Smooth muscle cell (in vitro differentiated cells): Measurements from ENCODE around the gene C1GALT1C1L. TPM values are rescaled to one million over a fixed set of nuclear protein-coding genes. Genes with fewer than 3 reads are reported as not detected.

Source experiments
- DNase-seq: peaks from one replicate; lab custom pipeline; 2025; ENCODE audit not compliant: unreplicated experiment; lab: John Stamatoyannopoulos, UW
- H2AFZ ChIP-seq: fragments of 200-600 bp; sonication (generic); 2 replicates; pipeline ENCODE4 v1.6.0; 2016; ENCODE audit warnings: antibody characterized with exemption, low read depth, mild to moderate bottlenecking
- H3F3A ChIP-seq: fragments of 200-600 bp; sonication (generic); 2 replicates; pipeline ENCODE4 v1.6.0; 2017; ENCODE audit warnings: antibody characterized with exemption, low read depth
- H3K27ac ChIP-seq: fragments of 200-600 bp; sonication (generic); 2 replicates; pipeline ENCODE4 v1.5.1; 2016; ENCODE audit warnings: low read depth, mild to moderate bottlenecking
- H3K27me3 ChIP-seq: fragments of 200-600 bp; sonication (generic); 2 replicates; pipeline ENCODE4 v1.6.1; 2016; ENCODE audit warnings: low read depth, mild to moderate bottlenecking
- H3K36me3 ChIP-seq: fragments of 200-600 bp; sonication (generic); 2 replicates; pipeline ENCODE4 v1.5.1; 2016; ENCODE audit warnings: low read depth
- H3K4me1 ChIP-seq: fragments of 200-600 bp; sonication (generic); 2 replicates; pipeline ENCODE4 v1.5.1; 2016; ENCODE audit warnings: low read depth
- H3K4me2 ChIP-seq: fragments of 200-600 bp; sonication (generic); 2 replicates; pipeline ENCODE4 v1.6.0; 2016; ENCODE audit warnings: mild to moderate bottlenecking
- H3K4me3 ChIP-seq: fragments of 200-600 bp; sonication (generic); 2 replicates; pipeline ENCODE4 v1.5.1; 2016; ENCODE audit warnings: mild to moderate bottlenecking
- H3K79me2 ChIP-seq: fragments of 200-600 bp; sonication (generic); 2 replicates; pipeline ENCODE4 v1.6.0; 2016; ENCODE audit warnings: low read depth, mild to moderate bottlenecking
- H3K9ac ChIP-seq: fragments of 200-600 bp; sonication (generic); 2 replicates; pipeline ENCODE4 v1.6.0; 2016; ENCODE audit warnings: low read depth
- H3K9me3 ChIP-seq: fragments of 200-600 bp; sonication (generic); replicated peaks from 2 replicates; pipeline ENCODE4 v1.5.1; 2016; ENCODE audit warnings: low read depth
- H4K20me1 ChIP-seq: fragments of 200-600 bp; sonication (generic); 2 replicates; pipeline ENCODE4 v1.6.0; 2016; ENCODE audit warnings: low read depth
- CTCF ChIP-seq: fragments of 200-600 bp; sonication (generic); IDR thresholded peaks from 2 replicates; pipeline ENCODE4 v1.5.1; 2017; ENCODE audit warnings: borderline replicate concordance, mild to moderate bottlenecking, antibody characterized with exemption; ENCODE audit not compliant: insufficient read depth, poor library complexity, severe bottlenecking
- WGBS: methylation state at CpG from one replicate; pipeline ENCODE4 v1.1.7; 2016; ENCODE audit warnings: low lambda C conversion rate; 5-methylcytosine and 5-hydroxymethylcytosine counted together
- polyA plus RNA-seq: library from polyadenylated mRNA; unstranded; fragments of >200 nt; fragmentation: Nextera tagmentation; extraction: Ambion mirVana; gene quantifications from 2 replicates; pipeline ENCODE4 v1.2.1, GENCODE V29; 2016
- total RNA-seq: library from RNA; depleted of rRNA; stranded (reverse); fragments of >200 nt; gene quantifications from 2 replicates; pipeline ENCODE4 v1.2.3, GENCODE V29; 2014

The C1GALT1C1L gene
- total and polyA plus RNA-seq, 2 experiments from 2014 or later, result 0.14 TPM; not detected in 1

DNA sequence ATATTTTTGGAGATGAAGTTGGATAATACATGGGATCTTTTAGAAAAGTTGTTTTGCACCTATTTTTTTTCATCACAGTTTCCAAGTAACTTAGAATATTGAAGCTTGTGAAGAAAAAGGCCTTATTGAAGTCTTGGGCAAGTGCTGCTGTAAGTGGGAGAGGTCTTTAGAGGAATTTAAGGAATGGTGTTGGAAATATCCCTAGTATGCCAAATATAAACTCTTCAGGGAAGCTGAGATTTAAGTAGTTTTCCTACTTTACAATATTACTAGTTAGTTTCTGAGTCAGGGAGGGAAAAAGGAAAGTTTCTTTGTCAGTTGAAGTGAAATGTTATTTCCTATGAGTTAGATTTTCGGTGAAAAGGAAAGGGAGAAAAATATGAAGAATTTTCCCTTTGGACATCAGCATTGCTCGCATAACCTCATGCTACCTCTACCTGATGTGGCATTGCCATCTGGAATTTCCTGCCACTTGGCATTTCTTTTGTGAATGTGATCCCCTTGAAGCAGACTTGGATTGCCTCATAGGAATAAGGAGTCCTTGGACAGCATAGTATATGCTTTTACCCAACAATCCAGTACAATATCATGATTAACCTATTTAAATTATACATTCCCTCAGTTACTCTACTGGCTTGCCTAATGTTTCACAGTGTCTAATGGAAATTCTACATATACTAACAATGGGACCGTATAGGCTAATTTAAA lies 27.1 kb downstream of the C1GALT1C1L start:
- H2AFZ ChIP-seq, result peak overlapping the region; percentile 22
- H3K27me3 ChIP-seq, result no peaks in the 10 kb centered on the region
- H3K9me3 ChIP-seq, result no peaks in the 10 kb centered on the region
- DNase-seq, result no peak
- H3K27ac ChIP-seq, result no peak overlapping the region
- H3K4me2 ChIP-seq, result no peak overlapping the region
- H3F3A ChIP-seq, result no peaks in the 10 kb centered on the region
- no peaks in the 10 kb centered on the region for H4K20me1 ChIP-seq
- no peak for TF ChIP-seq CTCF
- H3K4me1 ChIP-seq, result no peaks in the 10 kb centered on the region
- no peak overlapping the region for H3K4me3 ChIP-seq
- H3K79me2 ChIP-seq, result no peaks in the 10 kb centered on the region
- no peaks in the 10 kb centered on the region for H3K36me3 ChIP-seq
- WGBS, result 93% methylated on average over 3 of the region's 3 CpGs
- no peak overlapping the region for H3K9ac ChIP-seq

DNA sequence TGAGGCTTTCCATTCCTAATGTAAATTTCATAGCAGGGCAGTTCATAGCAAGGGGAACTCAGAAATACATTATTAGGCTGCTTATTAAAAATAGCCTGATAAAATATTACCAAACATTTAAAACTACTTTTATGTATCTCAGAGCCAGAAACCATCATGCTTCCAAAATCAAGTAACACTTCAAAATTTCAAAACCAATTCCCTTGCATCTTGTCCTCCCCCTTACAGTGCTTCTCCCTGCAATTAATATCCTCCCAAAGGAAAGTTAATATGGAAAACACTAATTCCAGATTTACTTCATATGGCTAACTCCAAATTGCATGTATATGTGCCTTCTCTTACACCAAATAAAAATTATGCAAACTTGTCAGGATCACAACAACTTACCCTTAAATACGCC lies 32.5 kb downstream of the C1GALT1C1L start:
- H2AFZ ChIP-seq, result no peak overlapping the region

GRCh38 chr2:43642363-43642762 lies 33.9 kb downstream of the C1GALT1C1L start:
- no peaks in the 10 kb centered on the region for H3F3A ChIP-seq
- H3K4me3 ChIP-seq, result no peak overlapping the region
- 76% methylated on average over 2 of the region's 2 CpGs for WGBS
- TF ChIP-seq CTCF, result no peak
- H4K20me1 ChIP-seq, result no peaks in the 10 kb centered on the region
- no peaks in the 10 kb centered on the region for H3K79me2 ChIP-seq
- no peak overlapping the region for H3K4me2 ChIP-seq
- no peaks in the 10 kb centered on the region for H3K36me3 ChIP-seq
- no peak overlapping the region for H3K9ac ChIP-seq
- no peaks in the 10 kb centered on the region for H3K4me1 ChIP-seq
- H2AFZ ChIP-seq, result no peak overlapping the region
- no peak overlapping the region for H3K27ac ChIP-seq
- DNase-seq, result no peak
- H3K9me3 ChIP-seq, result no peaks in the 10 kb centered on the region
- no peaks in the 10 kb centered on the region for H3K27me3 ChIP-seq

More for the DNA sequence above, 32.5 kb downstream of the C1GALT1C1L start:
- H3K4me2 ChIP-seq, result no peak overlapping the region
- H3K27me3 ChIP-seq, result no peaks in the 10 kb centered on the region
- no peaks in the 10 kb centered on the region for H3K36me3 ChIP-seq
- no peak overlapping the region for H3K9ac ChIP-seq
- H3K4me3 ChIP-seq, result no peak overlapping the region
- no peaks in the 10 kb centered on the region for H3K9me3 ChIP-seq
- H4K20me1 ChIP-seq, result no peaks in the 10 kb centered on the region
- no peaks in the 10 kb centered on the region for H3K79me2 ChIP-seq
- no peaks in the 10 kb centered on the region for H3K4me1 ChIP-seq
- no peak for DNase-seq
- H3F3A ChIP-seq, result no peaks in the 10 kb centered on the region
- 94% methylated on average over 1 of the region's 1 CpG for WGBS
- H3K27ac ChIP-seq, result no peak overlapping the region
- TF ChIP-seq CTCF, result no peak
